ENCODE data around the gene DPEP2NB. TPM values are rescaled to one million over a fixed set of nuclear protein-coding genes. Genes with fewer than 3 reads are reported as not detected.

The DPEP2NB gene
- total and polyA plus RNA-seq, 2 donors (not counting 1 experiment from before 2014, with no cell fraction given), result not detected

DNA sequence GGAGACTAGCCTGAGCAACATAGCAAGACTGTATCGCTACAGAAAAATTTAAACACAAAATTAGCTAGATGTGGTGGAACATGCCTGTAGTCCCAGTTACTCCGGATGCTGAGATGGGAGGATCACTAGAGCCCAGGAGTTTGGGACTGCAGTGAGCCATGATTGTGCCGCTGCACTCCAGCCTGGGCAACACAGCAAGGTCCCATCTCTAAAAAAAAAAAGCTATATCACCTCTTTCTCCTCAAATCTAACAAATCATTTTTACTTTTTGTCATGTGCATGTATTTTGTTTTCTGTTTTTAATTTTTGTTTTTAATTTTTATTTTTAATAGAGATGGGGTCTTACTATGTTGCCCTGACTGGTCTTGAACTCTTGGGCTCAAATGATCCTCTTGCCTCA lies 13.3 kb upstream of the DPEP2NB start:
- no peak overlapping the region for H3K27ac ChIP-seq (ENCODE audit: insufficient read depth, low read length)
- no peak overlapping the region for H2AFZ ChIP-seq (ENCODE audit: low read length)
- H4K20me1 ChIP-seq (ENCODE audit: control insufficient read depth, extremely low read depth, insufficient read depth, low read length), result no peaks in the 10 kb centered on the region
- no peaks in the 10 kb centered on the region for H3K9me3 ChIP-seq (ENCODE audit: control insufficient read depth, insufficient read depth, low read depth, low read length)
- H3K27me3 ChIP-seq (ENCODE audit: control insufficient read depth, insufficient read depth, low read length), result no peaks in the 10 kb centered on the region
- DNase-seq (ENCODE audit: low read depth in 2 of 2), result no peak
- TF ChIP-seq, protein P1, sequence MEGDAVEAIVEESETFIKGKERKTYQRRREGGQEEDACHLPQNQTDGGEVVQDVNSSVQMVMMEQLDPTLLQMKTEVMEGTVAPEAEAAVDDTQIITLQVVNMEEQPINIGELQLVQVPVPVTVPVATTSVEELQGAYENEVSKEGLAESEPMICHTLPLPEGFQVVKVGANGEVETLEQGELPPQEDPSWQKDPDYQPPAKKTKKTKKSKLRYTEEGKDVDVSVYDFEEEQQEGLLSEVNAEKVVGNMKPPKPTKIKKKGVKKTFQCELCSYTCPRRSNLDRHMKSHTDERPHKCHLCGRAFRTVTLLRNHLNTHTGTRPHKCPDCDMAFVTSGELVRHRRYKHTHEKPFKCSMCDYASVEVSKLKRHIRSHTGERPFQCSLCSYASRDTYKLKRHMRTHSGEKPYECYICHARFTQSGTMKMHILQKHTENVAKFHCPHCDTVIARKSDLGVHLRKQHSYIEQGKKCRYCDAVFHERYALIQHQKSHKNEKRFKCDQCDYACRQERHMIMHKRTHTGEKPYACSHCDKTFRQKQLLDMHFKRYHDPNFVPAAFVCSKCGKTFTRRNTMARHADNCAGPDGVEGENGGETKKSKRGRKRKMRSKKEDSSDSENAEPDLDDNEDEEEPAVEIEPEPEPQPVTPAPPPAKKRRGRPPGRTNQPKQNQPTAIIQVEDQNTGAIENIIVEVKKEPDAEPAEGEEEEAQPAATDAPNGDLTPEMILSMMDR (conservative IDR thresholded peaks at IDR 0.05 in 1 of 2, IDR thresholded peaks at IDR 0.05 in 1 of 2; ENCODE audit: low read depth in 1 of 2, low read length in 2 of 2), result no peak
- TF ChIP-seq EZH2 (IDR thresholded peaks at IDR 0.05; ENCODE audit: low read length, missing control alignments), result no peak
- no peak overlapping the region for H3K4me2 ChIP-seq (ENCODE audit: extremely low read depth, insufficient read depth, low read length)
- H3K36me3 ChIP-seq (ENCODE audit: control insufficient read depth, insufficient read depth, low read length), result no peaks in the 10 kb centered on the region
- no peak overlapping the region for H3K9ac ChIP-seq (ENCODE audit: insufficient read depth, low read length)
- peaks cover 2% of the 10 kb centered on the region for H3K79me2 ChIP-seq (ENCODE audit: control insufficient read depth, insufficient read depth, low read length)
- H3K4me3 ChIP-seq (replicated peaks in 1 of 4; ENCODE audit: control extremely low read depth in 1 of 4, insufficient read depth in 1 of 4, low read depth in 3 of 4, low read length in 4 of 4), result no peak overlapping the region
- peaks cover 2% of the 10 kb centered on the region for H3K4me1 ChIP-seq (ENCODE audit: control insufficient read depth, extremely low read depth, insufficient read depth, low read length)

DNA sequence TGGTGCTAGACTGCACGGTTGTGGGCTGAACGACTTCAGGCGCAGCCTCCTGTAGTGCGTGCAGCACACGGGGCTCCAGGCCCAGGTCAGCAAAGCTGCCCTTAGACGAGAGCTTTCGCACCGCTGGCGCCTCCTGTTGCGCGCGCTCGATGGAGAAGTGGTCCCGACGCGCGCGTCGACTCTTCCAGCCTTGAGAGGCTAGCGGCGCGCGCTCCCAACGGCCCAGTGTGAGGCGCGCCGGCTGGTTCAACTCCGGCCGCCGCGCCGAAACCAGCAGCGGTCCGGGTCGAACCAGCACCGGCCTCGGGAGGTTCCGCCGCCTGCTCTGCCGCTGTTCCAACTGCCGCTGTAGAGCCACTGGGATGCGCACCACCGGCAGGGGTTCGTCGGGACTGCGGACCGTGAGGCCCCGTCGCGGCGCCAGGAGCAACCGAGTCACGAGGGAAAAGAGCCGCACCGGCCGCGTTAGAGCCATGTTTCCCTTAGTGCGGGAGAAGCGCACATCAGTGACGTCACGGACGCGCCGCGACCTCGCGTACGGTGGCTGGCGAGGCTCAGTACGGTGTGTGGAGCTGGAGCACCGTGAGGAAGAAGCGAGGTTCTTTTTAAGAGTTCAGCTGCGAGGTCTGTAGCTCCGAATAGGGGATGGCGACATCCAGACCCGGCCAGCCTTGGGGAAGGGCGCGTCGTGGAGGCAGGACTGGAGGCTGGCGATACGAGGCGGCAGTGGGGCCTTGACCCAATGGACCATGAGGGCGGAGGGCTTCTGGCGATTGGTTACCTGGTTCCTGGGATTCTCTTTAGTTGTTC lies 7.2 kb upstream of the DPEP2NB start, which contains the start of the genes DDX28 and DUS2:
Gene DDX28, minus strand, starts transcription at position 505 of the 810 bp plus-strand sequence. Its CDS starts 30 bp downstream, at position 475.
Gene DUS2, plus strand, starts transcription at position 557 of the 810 bp plus-strand sequence. CDS start 14,740 bp downstream, outside the sequence.
- Histone ChIP-seq H3K27ac (ENCODE audit: insufficient read depth, low read length) (peak within 1 kb of the TSS; percentile 85), H3K36me3 (ENCODE audit: control insufficient read depth, insufficient read depth, low read length) (no peaks in the 10 kb centered on the region), H3K9ac (ENCODE audit: insufficient read depth, low read length) (peak within 1 kb of the TSS; percentile 97), H2AFZ (ENCODE audit: low read length) (peak within 1 kb of the TSS; percentile 97), H4K20me1 (ENCODE audit: control insufficient read depth, extremely low read depth, insufficient read depth, low read length) (no peaks in the 10 kb centered on the region), H3K27me3 (ENCODE audit: control insufficient read depth, insufficient read depth, low read length) (no peaks in the 10 kb centered on the region), H3K4me1 (ENCODE audit: control insufficient read depth, extremely low read depth, insufficient read depth, low read length) (peaks cover 10% of the 10 kb centered on the region), H3K4me3 (replicated peaks in 1 of 4; ENCODE audit: control extremely low read depth in 1 of 4, insufficient read depth in 1 of 4, low read depth in 3 of 4, low read length in 4 of 4) (peak within 1 kb of the TSS; percentile 88 to 98 (median 94)), H3K4me2 (ENCODE audit: extremely low read depth, insufficient read depth, low read length) (peak within 1 kb of the TSS; percentile 98), H3K9me3 (ENCODE audit: control insufficient read depth, insufficient read depth, low read depth, low read length) (no peaks in the 10 kb centered on the region), H3K79me2 (ENCODE audit: control insufficient read depth, insufficient read depth, low read length) (peaks cover 26% of the 10 kb centered on the region)
- no peak for TF ChIP-seq EZH2 (IDR thresholded peaks at IDR 0.05; ENCODE audit: low read length, missing control alignments)
- TF ChIP-seq, protein P1 (conservative IDR thresholded peaks at IDR 0.05 in 1 of 2, IDR thresholded peaks at IDR 0.05 in 1 of 2; ENCODE audit: low read depth in 1 of 2, low read length in 2 of 2), result no peak
- peak; percentile 92 to 94 for DNase-seq (ENCODE audit: low read depth in 2 of 2)

DNA sequence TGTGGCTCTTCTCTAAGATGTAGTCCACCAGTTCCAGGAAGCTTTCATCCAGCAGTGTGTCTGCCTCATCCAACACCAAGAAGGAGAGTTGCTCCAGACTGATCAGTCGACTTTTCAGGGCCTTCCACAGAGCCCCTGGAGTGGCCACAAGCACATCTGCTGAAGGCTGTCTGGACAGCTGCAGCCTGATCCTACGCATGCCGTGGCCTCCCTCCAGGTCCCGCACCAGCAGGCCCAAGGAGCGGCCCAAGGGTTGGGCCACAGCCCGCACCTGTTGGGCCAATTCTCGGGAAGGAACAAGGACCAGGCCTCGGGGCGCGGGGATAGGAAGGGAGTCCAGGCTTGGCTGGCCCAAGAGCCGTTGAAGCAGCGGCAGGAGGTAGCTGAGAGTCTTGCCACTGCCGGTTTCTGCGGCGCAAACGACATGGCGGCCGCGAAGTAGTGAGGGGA lies 6.6 kb upstream of the DPEP2NB start:
- Histone ChIP-seq H2AFZ (ENCODE audit: low read length) (peak overlapping the region; percentile 97), H3K4me1 (ENCODE audit: control insufficient read depth, extremely low read depth, insufficient read depth, low read length) (peaks cover 10% of the 10 kb centered on the region), H4K20me1 (ENCODE audit: control insufficient read depth, extremely low read depth, insufficient read depth, low read length) (no peaks in the 10 kb centered on the region), H3K4me3 (replicated peaks in 1 of 4; ENCODE audit: control extremely low read depth in 1 of 4, insufficient read depth in 1 of 4, low read depth in 3 of 4, low read length in 4 of 4) (peak overlapping the region; percentile 88 to 98 (median 94)), H3K9ac (ENCODE audit: insufficient read depth, low read length) (peak overlapping the region; percentile 97), H3K79me2 (ENCODE audit: control insufficient read depth, insufficient read depth, low read length) (peaks cover 26% of the 10 kb centered on the region), H3K27me3 (ENCODE audit: control insufficient read depth, insufficient read depth, low read length) (no peaks in the 10 kb centered on the region), H3K27ac (ENCODE audit: insufficient read depth, low read length) (peak overlapping the region; percentile 85), H3K4me2 (ENCODE audit: extremely low read depth, insufficient read depth, low read length) (peak overlapping the region; percentile 97), H3K9me3 (ENCODE audit: control insufficient read depth, insufficient read depth, low read depth, low read length) (no peaks in the 10 kb centered on the region), H3K36me3 (ENCODE audit: control insufficient read depth, insufficient read depth, low read length) (no peaks in the 10 kb centered on the region)
- TF ChIP-seq EZH2 (IDR thresholded peaks at IDR 0.05; ENCODE audit: low read length, missing control alignments), result no peak
- TF ChIP-seq, protein P1 (conservative IDR thresholded peaks at IDR 0.05 in 1 of 2, IDR thresholded peaks at IDR 0.05 in 1 of 2; ENCODE audit: low read depth in 1 of 2, low read length in 2 of 2), result no peak
- no peak for DNase-seq (ENCODE audit: low read depth in 2 of 2)
